Activated T-cell treated with anti-CD3 and anti-CD28 coated beads, Interleukin-2, amount 50 U/mL, for 24 hours (primary cell): ENCODE data around the gene LRRFIP1.

ENCODE experiments used
- DNase-seq: peaks from one replicate; pipeline ENCODE4 v3.0.0-alpha.2; 2020
- H3K27ac Mint-ChIP-seq: 2 replicates; pipeline ENCODE4 v1.8.0; 2020; ENCODE audit warnings: mild to moderate bottlenecking, mixed read lengths
- H3K27me3 Mint-ChIP-seq: 2 replicates; pipeline ENCODE4 v1.8.0; 2020; ENCODE audit warnings: mixed read lengths
- H3K36me3 Mint-ChIP-seq: 2 replicates; pipeline ENCODE4 v1.8.0; 2020; ENCODE audit warnings: low read depth, mixed read lengths
- H3K4me1 Mint-ChIP-seq: 2 replicates; pipeline ENCODE4 v1.8.0; 2020; ENCODE audit warnings: low read depth, mixed read lengths
- H3K4me3 Mint-ChIP-seq: 2 replicates; pipeline ENCODE4 v1.8.0; 2020; ENCODE audit warnings: mild to moderate bottlenecking, moderate library complexity, mixed read lengths
- H3K9me3 Mint-ChIP-seq: 2 replicates; pipeline ENCODE4 v1.8.0; 2020; ENCODE audit warnings: mixed read lengths

The LRRFIP1 gene

GRCh38 chr2:237638176-237638575 is 10.8 kb downstream of the LRRFIP1 start:
- no peaks in the 10 kb centered on the region for H3K9me3 Mint-ChIP-seq
- no peak overlapping the region for H3K4me3 Mint-ChIP-seq
- no peak overlapping the region for H3K27ac Mint-ChIP-seq
- peaks cover 5% of the 10 kb centered on the region for H3K4me1 Mint-ChIP-seq
- peaks cover 5% of the 10 kb centered on the region for H3K27me3 Mint-ChIP-seq
- DNase-seq: no peak
- no peaks in the 10 kb centered on the region for H3K36me3 Mint-ChIP-seq

- H3K27ac Mint-ChIP-seq: no peak overlapping the region
- no peak for DNase-seq
- no peaks in the 10 kb centered on the region for H3K36me3 Mint-ChIP-seq
- H3K27me3 Mint-ChIP-seq: peaks cover 5% of the 10 kb centered on the region
- H3K4me3 Mint-ChIP-seq: no peak overlapping the region
- no peaks in the 10 kb centered on the region for H3K9me3 Mint-ChIP-seq
- H3K4me1 Mint-ChIP-seq: peaks cover 5% of the 10 kb centered on the region
Observed at GRCh38 chr2:237639052-237639835, 11.9 kb downstream of the LRRFIP1 start.

- H3K4me3 Mint-ChIP-seq: no peak overlapping the region
- peaks cover 3% of the 10 kb centered on the region for H3K27me3 Mint-ChIP-seq
- peaks cover 5% of the 10 kb centered on the region for H3K4me1 Mint-ChIP-seq
- no peak overlapping the region for H3K27ac Mint-ChIP-seq
- DNase-seq: no peak
- no peaks in the 10 kb centered on the region for H3K9me3 Mint-ChIP-seq
- H3K36me3 Mint-ChIP-seq: no peaks in the 10 kb centered on the region
Observed at GRCh38 chr2:237639836-237640220, 12.4 kb downstream of the LRRFIP1 start.

GRCh38 chr2:237640493-237640998 is 13.2 kb downstream of the LRRFIP1 start:
- Mint-ChIP-seq H3K4me1 (peaks cover 5% of the 10 kb centered on the region), H3K36me3 (no peaks in the 10 kb centered on the region), H3K9me3 (no peaks in the 10 kb centered on the region), H3K4me3 (no peak overlapping the region), H3K27me3 (no peaks in the 10 kb centered on the region), H3K27ac (no peak overlapping the region)
- DNase-seq: no peak

- Mint-ChIP-seq H3K4me3 (no peak overlapping the region), H3K9me3 (no peaks in the 10 kb centered on the region), H3K27me3 (no peaks in the 10 kb centered on the region), H3K36me3 (no peaks in the 10 kb centered on the region), H3K27ac (no peak overlapping the region), H3K4me1 (no peaks in the 10 kb centered on the region)
- DNase-seq: no peak
Observed at GRCh38 chr2:237642038-237642734, 14.8 kb downstream of the LRRFIP1 start.

- Mint-ChIP-seq H3K4me1 (no peaks in the 10 kb centered on the region), H3K27me3 (no peaks in the 10 kb centered on the region), H3K36me3 (no peaks in the 10 kb centered on the region), H3K9me3 (no peaks in the 10 kb centered on the region), H3K27ac (no peak overlapping the region), H3K4me3 (no peak overlapping the region)
- no peak for DNase-seq
Observed at GRCh38 chr2:237643066-237643465, 15.7 kb downstream of the LRRFIP1 start.

GRCh38 chr2:237643582-237644380 is 16.4 kb downstream of the LRRFIP1 start:
- no peaks in the 10 kb centered on the region for H3K36me3 Mint-ChIP-seq
- H3K27ac Mint-ChIP-seq: no peak overlapping the region
- no peak for DNase-seq
- no peaks in the 10 kb centered on the region for H3K27me3 Mint-ChIP-seq
- no peaks in the 10 kb centered on the region for H3K9me3 Mint-ChIP-seq
- no peaks in the 10 kb centered on the region for H3K4me1 Mint-ChIP-seq
- no peak overlapping the region for H3K4me3 Mint-ChIP-seq

GRCh38 chr2:237644381-237644703 is 17.0 kb downstream of the LRRFIP1 start:
- Mint-ChIP-seq H3K4me3 (no peak overlapping the region), H3K36me3 (no peaks in the 10 kb centered on the region), H3K9me3 (no peaks in the 10 kb centered on the region), H3K27me3 (no peaks in the 10 kb centered on the region), H3K27ac (no peak overlapping the region), H3K4me1 (no peaks in the 10 kb centered on the region)
- no peak for DNase-seq

- Mint-ChIP-seq H3K4me3 (no peak overlapping the region), H3K9me3 (no peaks in the 10 kb centered on the region), H3K4me1 (no peaks in the 10 kb centered on the region), H3K27me3 (peaks cover under 1% of the 10 kb centered on the region), H3K27ac (no peak overlapping the region), H3K36me3 (no peaks in the 10 kb centered on the region)
- DNase-seq: no peak
Observed at GRCh38 chr2:237645261-237645660, 17.9 kb downstream of the LRRFIP1 start.

- Mint-ChIP-seq H3K27me3 (peaks cover 5% of the 10 kb centered on the region), H3K9me3 (no peaks in the 10 kb centered on the region), H3K36me3 (no peaks in the 10 kb centered on the region), H3K27ac (no peak overlapping the region), H3K4me1 (no peaks in the 10 kb centered on the region), H3K4me3 (no peak overlapping the region)
- no peak for DNase-seq
Observed at GRCh38 chr2:237647176-237648015, 20.0 kb downstream of the LRRFIP1 start.

- Mint-ChIP-seq H3K27ac (no peak overlapping the region), H3K36me3 (no peaks in the 10 kb centered on the region), H3K9me3 (no peaks in the 10 kb centered on the region), H3K27me3 (peaks cover 5% of the 10 kb centered on the region), H3K4me3 (no peak overlapping the region), H3K4me1 (no peaks in the 10 kb centered on the region)
- no peak for DNase-seq
Observed at GRCh38 chr2:237648016-237648381, 20.6 kb downstream of the LRRFIP1 start.

GRCh38 chr2:237649541-237650454 is 22.4 kb downstream of the LRRFIP1 start:
- H3K27me3 Mint-ChIP-seq: peaks cover 5% of the 10 kb centered on the region
- no peak overlapping the region for H3K27ac Mint-ChIP-seq
- DNase-seq: no peak
- H3K4me1 Mint-ChIP-seq: peaks cover 2% of the 10 kb centered on the region
- no peaks in the 10 kb centered on the region for H3K9me3 Mint-ChIP-seq
- no peaks in the 10 kb centered on the region for H3K36me3 Mint-ChIP-seq
- H3K4me3 Mint-ChIP-seq: no peak overlapping the region

GRCh38 chr2:237650455-237650850 is 23.1 kb downstream of the LRRFIP1 start:
- Mint-ChIP-seq H3K4me3 (no peak overlapping the region), H3K9me3 (no peaks in the 10 kb centered on the region), H3K4me1 (peaks cover 6% of the 10 kb centered on the region), H3K36me3 (no peaks in the 10 kb centered on the region), H3K27me3 (peaks cover 5% of the 10 kb centered on the region), H3K27ac (no peak overlapping the region)
- no peak for DNase-seq
